ENCODE data around the gene GOLGA1. TPM values are rescaled to one million over a fixed set of nuclear protein-coding genes. Genes with fewer than 3 reads are reported as not detected.

Gene GOLGA1
- total and polyA plus RNA-seq, 9 of the 15 experiments (the other 6 are each of a cell fraction or from before 2014, with no cell fraction given), result 2.9 to 15.9 (median 8.5) TPM

GRCh38 chr9:124861342-124862229 lies 79.3 kb downstream of the GOLGA1 start, which contains the start of the genes ARPC5L and RPL35 (continued):
- no peak for TF ChIP-seq RBM17 (IDR thresholded peaks at IDR 0.05; ENCODE audit: borderline replicate concordance, low read depth, low read length)
- TF ChIP-seq TRIM24 (IDR thresholded peaks at IDR 0.05), result no peak
- TF ChIP-seq, protein P1, sequence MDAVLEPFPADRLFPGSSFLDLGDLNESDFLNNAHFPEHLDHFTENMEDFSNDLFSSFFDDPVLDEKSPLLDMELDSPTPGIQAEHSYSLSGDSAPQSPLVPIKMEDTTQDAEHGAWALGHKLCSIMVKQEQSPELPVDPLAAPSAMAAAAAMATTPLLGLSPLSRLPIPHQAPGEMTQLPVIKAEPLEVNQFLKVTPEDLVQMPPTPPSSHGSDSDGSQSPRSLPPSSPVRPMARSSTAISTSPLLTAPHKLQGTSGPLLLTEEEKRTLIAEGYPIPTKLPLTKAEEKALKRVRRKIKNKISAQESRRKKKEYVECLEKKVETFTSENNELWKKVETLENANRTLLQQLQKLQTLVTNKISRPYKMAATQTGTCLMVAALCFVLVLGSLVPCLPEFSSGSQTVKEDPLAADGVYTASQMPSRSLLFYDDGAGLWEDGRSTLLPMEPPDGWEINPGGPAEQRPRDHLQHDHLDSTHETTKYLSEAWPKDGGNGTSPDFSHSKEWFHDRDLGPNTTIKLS (IDR thresholded peaks at IDR 0.05; ENCODE audit: borderline replicate concordance, low read depth), result peak; percentile 58
- TF ChIP-seq PHF21A (IDR thresholded peaks at IDR 0.05; ENCODE audit: borderline replicate concordance, low read depth), result no peak
- TF ChIP-seq, protein P2, sequence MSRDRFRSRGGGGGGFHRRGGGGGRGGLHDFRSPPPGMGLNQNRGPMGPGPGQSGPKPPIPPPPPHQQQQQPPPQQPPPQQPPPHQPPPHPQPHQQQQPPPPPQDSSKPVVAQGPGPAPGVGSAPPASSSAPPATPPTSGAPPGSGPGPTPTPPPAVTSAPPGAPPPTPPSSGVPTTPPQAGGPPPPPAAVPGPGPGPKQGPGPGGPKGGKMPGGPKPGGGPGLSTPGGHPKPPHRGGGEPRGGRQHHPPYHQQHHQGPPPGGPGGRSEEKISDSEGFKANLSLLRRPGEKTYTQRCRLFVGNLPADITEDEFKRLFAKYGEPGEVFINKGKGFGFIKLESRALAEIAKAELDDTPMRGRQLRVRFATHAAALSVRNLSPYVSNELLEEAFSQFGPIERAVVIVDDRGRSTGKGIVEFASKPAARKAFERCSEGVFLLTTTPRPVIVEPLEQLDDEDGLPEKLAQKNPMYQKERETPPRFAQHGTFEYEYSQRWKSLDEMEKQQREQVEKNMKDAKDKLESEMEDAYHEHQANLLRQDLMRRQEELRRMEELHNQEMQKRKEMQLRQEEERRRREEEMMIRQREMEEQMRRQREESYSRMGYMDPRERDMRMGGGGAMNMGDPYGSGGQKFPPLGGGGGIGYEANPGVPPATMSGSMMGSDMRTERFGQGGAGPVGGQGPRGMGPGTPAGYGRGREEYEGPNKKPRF (IDR thresholded peaks at IDR 0.05; ENCODE audit: low read depth, low read length), result no peak
- no peak for TF ChIP-seq SNIP1 (IDR thresholded peaks at IDR 0.05; ENCODE audit: low read depth)
- TF ChIP-seq CTCFL (IDR thresholded peaks at IDR 0.05; ENCODE audit: borderline replicate concordance, insufficient read depth, low read depth, low read length, poor library complexity, severe bottlenecking), result no peak
- no peak for TF ChIP-seq ZNF175 (CRISPR knock-in tag; IDR thresholded peaks at IDR 0.05; ENCODE audit: low read depth)
- TF ChIP-seq ZBTB7A (IDR thresholded peaks at IDR 0.05; ENCODE audit: borderline replicate concordance, control insufficient read depth, low read depth, low read length), result no peak
- TF ChIP-seq ZNF277 (CRISPR knock-in tag; IDR thresholded peaks at IDR 0.05; ENCODE audit: borderline replicate concordance), result no peak
- TF ChIP-seq, protein P3, sequence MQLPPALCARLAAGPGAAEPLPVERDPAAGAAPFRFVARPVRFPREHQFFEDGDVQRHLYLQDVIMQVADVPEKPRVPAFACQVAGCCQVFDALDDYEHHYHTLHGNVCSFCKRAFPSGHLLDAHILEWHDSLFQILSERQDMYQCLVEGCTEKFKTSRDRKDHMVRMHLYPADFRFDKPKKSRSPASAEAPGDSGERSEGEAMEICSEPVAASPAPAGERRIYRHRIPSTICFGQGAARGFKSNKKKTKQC (CRISPR knock-in tag; IDR thresholded peaks at IDR 0.05), result peak; percentile 44; the same call in 1 of the 2 replicates
- no peak for TF ChIP-seq PHB2 (IDR thresholded peaks at IDR 0.05; ENCODE audit: low read depth)
- TF ChIP-seq HSF4 (CRISPR knock-in tag; IDR thresholded peaks at IDR 0.05; ENCODE audit: borderline replicate concordance), result no peak
- peak; percentile 77 for TF ChIP-seq ZNF263 (CRISPR knock-in tag; IDR thresholded peaks at IDR 0.05; ENCODE audit: borderline replicate concordance)
- TF ChIP-seq THAP7 (CRISPR knock-in tag; IDR thresholded peaks at IDR 0.05), result no peak
- TF ChIP-seq TBP (optimal IDR thresholded peaks at IDR 0.05; ENCODE audit: low read depth, low read length), result no peak
- TF ChIP-seq SAP30 (IDR thresholded peaks at IDR 0.05; ENCODE audit: borderline replicate concordance, insufficient read depth, low read depth, low read length, poor library complexity, severe bottlenecking), result peak; percentile 92
